IPS DF 4.7 (cell line): ENCODE data around the gene RBM42.
"Not testable (repeated sequence)": the region's sequence is repeated elsewhere in the genome, so short reads cannot be mapped to it uniquely, and the experiment has no call there.

Experiments used
- DNase-seq: peaks from one replicate; pipeline ENCODE4 v3.0.0-alpha.2; 2013; ENCODE audit warnings: low spot score; ENCODE audit errors: extremely low read depth

Gene RBM42, protein sequence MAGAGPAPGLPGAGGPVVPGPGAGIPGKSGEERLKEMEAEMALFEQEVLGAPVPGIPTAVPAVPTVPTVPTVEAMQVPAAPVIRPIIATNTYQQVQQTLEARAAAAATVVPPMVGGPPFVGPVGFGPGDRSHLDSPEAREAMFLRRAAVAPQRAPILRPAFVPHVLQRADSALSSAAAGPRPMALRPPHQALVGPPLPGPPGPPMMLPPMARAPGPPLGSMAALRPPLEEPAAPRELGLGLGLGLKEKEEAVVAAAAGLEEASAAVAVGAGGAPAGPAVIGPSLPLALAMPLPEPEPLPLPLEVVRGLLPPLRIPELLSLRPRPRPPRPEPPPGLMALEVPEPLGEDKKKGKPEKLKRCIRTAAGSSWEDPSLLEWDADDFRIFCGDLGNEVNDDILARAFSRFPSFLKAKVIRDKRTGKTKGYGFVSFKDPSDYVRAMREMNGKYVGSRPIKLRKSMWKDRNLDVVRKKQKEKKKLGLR

DNA sequence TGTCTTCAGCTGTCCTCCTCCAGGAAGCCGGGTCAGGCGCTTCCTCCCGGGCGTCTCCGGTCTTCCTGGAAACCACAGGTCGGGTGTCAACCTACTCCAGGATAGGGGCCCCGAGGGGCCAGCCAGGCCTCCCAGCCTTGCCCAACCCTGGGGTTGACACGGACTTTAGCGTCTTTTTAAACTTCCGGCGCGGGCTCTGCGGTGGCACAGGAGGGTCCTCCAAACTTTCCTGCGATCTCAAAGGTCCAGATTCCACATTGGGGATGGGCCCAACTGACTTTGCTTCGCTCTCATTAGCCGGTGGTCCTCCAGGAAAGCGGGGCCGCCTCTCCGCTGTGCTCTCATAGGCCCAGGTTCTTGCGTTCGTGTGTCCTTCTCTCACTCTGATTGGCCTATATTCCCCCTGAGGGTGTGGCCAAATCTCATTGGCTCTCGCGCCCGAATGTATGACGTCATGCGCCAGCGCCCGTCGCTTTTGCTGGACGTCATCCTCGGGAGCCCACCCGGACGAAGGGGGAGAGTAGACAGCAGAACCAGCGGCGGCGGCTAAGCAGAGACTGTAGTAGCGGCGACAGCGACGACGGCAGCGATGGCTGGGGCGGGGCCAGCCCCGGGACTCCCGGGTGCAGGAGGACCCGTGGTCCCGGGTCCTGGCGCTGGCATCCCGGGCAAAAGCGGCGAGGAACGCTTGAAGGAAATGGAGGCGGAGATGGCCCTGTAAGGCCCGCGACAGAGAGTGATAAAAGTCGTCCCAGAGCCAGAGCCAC, at the start of gene RBM42:
TSS of gene RBM42 (plus strand) at position 472 of the 767 bp plus-strand sequence. CDS start at position 590, 118 bp downstream.
- DNase-seq: no peak

GRCh38 chr19:35582760-35583159, 46.1 kb upstream of the RBM42 start:
- no peak for DNase-seq

- DNase-seq: peak; percentile 28
Observed at GRCh38 chr19:35585848-35586247, 43.0 kb upstream of the RBM42 start, which contains the start of gene PMIS2. Gene PMIS2 (plus strand): TSS chr19:35586173. CDS start chr19:35586260, 87 bp downstream.

DNA sequence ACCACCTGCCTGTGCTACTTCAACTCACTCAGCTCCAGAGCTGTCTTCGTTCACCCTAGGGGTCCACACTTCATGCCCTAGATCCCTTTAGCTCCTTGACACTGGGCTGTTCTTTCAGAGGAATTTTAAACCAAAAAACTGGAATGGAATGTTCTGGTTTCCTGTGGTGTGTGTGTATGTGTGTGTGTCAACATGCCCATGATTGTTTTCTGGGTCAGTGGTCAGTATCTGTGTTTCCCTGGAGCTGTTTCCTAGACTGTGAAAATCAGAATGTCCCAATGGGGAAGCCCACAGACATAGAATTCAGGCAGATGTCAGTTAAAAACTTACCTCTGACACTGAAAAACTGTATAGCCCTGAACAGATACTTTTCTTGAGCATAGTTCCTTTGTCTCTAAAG, 41.5 kb upstream of the RBM42 start:
- DNase-seq: no peak

DNA sequence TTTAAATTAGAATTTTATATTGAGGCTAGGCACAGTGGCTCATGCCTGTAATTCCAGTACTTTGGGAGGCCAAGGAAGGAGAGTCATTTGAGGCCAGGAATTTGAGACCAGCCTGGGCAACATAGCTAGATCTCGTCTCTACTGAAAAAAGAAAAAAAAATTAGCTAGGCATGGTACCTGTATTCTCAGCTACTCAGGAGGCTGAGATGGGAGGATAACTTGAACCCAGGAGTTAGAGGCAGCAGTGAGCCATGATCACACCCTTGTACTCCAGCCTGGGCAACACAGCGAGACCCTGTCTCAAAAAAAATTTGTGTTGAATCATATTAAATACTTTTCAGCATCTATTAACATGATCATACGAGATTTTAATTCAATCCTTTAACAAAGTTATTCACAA, 38.0 kb upstream of the RBM42 start:
- no peak for DNase-seq

DNA sequence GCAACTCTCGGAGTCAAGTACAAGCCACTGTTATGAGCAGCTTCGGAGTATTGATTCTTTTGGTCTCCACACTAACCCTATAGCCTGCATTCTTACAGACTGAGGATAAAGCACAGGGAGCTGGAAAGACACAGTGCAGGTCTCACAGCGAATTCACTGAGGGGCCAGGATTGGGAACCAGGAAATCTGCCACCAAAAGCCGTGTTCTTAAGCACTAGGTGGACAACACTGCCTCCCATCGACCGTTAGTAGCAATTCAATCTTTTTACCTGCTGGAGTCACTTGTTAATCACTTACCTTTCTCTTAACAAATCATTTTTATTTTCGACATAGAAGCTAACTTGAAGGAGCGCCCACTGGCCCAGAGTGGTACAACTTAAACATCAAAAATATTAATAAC, 36.6 kb upstream of the RBM42 start:
- DNase-seq: peak; percentile 66

GRCh38 chr19:35595026-35595425, 33.8 kb upstream of the RBM42 start:
- not testable (repeated sequence) for DNase-seq

DNA sequence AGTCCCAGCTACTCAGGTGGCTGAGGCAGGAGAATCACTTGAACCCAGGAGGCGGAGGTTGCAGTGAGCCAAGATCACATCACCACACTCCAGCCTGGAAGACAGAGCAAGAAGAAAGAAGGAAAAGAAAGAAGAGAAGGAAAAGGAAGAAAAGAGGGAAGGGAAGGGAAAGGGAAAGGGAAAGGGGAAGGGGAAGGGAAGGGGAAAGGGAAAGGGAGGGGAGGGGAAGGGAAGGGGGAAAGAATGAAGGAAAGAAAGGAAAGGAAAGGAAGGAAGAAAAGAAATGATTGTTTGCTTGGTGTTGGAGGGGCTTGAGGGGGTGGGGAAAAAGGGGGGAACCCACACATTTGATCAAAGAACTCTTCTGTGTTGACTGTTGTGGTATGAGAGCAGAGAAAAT, 32.9 kb upstream of the RBM42 start:
- no peak for DNase-seq

- DNase-seq: no peak
Observed at GRCh38 chr19:35596366-35596999, 32.4 kb upstream of the RBM42 start.

- no peak for DNase-seq
Observed at GRCh38 chr19:35601971-35602370, 26.9 kb upstream of the RBM42 start.

GRCh38 chr19:35604436-35604835, 24.4 kb upstream of the RBM42 start:
- DNase-seq: not testable (repeated sequence)

GRCh38 chr19:35607170-35607569, 21.7 kb upstream of the RBM42 start:
- DNase-seq: not testable (repeated sequence)

GRCh38 chr19:35607661-35608060, 21.2 kb upstream of the RBM42 start:
- no peak for DNase-seq

DNA sequence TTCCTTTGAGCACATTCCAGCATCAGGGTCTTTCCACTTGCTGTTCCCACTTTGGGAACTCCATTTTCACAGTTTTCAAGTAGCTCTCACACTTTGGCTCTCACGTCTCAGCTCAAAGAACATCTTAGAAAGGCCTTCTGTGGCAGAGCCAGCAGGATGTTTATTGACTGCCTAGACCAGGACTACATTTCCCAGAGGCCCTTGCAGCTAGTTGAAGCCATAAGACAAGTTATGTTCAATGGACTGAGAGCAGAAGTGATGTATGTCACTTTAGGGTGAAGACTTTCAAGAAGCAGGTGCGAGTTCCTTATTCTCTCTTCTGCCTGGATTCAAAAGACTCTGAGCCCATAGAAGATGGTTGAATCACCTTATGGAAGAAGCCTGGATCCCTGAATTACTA, 20.6 kb upstream of the RBM42 start:
- no peak for DNase-seq

GRCh38 chr19:35609851-35610353, 18.9 kb upstream of the RBM42 start:
- no peak for DNase-seq

- DNase-seq: no peak
Observed at GRCh38 chr19:35612224-35612558, 16.6 kb upstream of the RBM42 start.

DNA sequence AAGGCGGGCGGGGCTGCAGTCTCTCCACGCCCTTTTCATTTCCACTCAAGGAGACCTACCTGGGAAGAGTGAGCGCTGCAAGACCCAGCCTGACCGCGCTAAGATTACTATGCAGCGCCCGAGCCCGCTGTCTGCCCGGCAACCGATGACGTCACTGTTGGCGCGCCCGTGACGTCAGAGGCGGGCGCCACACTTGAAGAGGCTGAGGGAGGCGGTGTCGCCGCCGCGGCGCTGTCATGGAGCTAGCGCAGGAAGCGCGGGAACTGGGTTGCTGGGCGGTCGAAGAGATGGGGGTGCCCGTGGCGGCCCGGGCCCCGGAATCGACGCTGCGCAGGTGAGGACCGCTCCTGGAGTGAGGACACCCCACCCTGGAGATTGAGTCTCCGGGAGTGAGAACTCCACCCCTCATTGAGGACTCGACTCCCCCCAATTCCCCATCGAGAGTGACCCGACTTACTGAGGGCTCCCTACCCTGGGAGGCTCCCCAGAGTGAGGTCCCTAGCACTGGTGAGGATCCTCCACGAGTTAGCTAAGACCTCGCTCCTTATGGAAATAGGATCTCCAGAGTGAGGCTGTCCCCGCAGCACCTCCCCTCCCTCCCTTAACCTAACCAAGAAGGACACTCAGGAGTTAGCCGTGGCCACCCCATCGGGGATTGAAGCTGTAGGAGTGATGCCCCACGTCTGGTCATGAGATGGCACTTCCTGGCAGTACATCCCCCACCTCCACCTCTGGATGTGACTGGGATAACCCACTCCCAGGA, 16.1 kb upstream of the RBM42 start, which contains the start of gene HAUS5:
TSS of gene HAUS5 (plus strand) at position 177 of the 763 bp plus-strand sequence. CDS start at position 237, 60 bp downstream.
- peak; percentile 60 for DNase-seq

GRCh38 chr19:35613574-35613973, 15.3 kb upstream of the RBM42 start:
- no peak for DNase-seq

DNA sequence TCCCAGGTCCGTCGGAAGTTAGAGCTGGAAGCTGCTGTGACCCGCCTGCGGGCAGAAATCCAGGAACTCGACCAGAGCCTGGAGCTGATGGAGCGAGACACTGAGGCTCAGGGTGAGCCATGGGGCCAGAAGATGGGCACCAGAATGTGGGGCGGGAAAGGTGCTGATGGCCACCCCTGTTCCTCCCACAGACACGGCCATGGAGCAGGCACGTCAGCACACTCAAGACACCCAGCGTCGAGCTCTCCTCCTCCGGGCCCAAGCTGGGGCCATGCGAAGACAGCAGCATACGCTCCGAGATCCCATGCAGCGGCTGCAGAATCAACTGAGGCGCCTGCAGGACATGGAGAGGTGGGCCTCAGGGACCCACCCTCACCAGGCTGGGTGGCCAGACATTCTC, 13.8 kb upstream of the RBM42 start:
- DNase-seq: no peak

GRCh38 chr19:35618857-35619256, 10.0 kb upstream of the RBM42 start:
- DNase-seq: no peak
